Activated CD4-positive, CD25-positive, alpha-beta regulatory T cell treated with anti-CD3 and anti-CD28 coated beads, Interleukin-2, amount 50 U/mL, for 16 hours (primary cell): ENCODE results near the gene TMTC2.

ENCODE experiments used
- DNase-seq: peaks from one replicate; pipeline ENCODE4 v3.0.0-alpha.2; 2020; ENCODE audit warnings: low read depth, low spot score

TMTC2 gene

DNA sequence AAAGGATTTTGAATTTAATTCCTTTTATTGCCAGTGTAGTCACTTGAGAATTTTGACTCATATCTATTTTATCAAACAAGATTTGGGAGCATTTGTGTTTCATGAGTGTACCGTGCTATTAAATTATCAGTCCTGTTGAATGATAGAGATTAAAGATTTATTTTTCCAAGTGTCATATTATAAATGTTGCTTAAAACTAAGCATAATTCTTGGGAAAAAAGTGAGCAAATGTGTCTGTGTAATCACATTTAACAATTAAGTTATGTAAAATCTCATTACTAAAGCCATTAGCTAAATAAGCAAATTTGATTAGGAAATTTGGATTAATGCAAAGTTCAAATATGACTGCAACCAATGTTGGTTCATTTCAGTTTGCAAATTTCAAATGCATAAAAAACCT lies 266.7 kb downstream of the TMTC2 start:
- no peak for DNase-seq

DNA sequence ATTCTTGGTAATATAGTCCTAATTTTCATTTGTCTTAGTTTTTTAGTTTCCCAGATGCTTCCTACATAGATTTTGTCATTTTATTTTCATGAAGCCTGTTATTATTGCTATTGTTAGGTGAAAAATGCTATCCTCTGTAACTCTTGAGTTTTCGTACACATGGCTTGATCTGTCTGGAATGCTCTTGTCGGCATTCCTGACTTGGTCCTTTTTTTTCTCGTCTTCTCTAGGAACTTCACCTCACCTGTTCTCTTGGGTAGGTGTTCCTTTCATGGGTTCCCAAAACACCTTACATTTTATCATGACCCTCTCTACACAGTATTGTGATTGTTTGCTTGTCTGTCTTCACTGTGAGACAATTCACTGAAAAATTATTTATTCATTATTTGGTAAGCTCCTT lies 267.4 kb downstream of the TMTC2 start:
- DNase-seq, result no peak

DNA sequence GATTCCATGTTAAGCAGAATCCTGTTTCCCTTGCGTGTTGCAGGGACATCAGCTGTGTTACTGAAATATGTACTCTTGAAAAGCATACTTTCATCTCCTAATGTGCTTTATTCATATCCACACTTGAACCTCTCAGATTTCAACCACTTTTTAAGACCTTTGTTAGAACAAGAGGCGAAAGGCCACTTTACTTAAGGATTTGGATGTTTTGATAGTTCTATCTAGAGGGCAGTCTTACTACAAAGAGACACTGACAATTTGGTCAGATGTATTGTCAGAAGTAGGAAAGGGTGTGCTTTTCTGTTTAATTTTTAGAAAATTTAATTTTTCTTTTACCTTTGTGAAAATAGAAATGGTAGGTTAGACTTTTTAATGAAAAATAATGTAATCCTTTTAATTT lies 267.9 kb downstream of the TMTC2 start:
- DNase-seq, result no peak

DNA sequence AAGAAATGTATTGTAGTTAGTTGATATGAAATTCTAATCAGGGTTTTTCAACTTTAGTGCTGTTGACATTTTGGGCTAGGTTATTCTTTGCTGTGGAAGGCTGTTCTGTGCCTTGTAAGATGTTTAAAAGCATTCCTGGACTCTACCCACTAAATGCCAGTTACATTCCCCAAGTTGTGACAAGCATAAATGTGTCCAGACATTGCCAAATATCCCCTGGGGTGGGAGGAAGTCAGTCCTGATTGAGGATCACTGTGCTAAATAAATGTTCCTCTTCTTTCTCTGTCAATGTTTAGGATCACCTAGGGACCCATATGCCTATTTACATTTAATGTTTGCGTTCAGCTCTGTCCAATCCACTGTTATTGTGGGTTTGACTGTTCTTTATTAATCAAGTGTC lies 268.3 kb downstream of the TMTC2 start:
- no peak for DNase-seq

DNA sequence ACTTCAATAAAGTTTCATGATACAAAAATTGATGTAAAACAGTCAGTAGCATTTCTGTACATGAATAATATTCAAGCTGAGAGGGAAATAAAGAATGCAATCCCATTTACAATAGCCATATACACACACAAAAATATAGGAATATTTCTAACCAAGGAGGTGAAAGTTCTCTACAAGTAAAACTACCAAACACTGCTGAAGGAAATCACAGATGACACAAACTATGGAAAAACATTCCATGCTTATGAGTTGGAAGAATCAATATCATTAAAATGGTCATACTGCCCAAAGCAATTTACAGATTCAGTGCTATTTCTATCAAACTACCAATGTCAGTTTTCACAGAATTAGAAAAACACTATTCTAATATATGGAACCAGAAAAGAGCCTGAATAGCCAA lies 272.3 kb downstream of the TMTC2 start:
- DNase-seq, result no peak

DNA sequence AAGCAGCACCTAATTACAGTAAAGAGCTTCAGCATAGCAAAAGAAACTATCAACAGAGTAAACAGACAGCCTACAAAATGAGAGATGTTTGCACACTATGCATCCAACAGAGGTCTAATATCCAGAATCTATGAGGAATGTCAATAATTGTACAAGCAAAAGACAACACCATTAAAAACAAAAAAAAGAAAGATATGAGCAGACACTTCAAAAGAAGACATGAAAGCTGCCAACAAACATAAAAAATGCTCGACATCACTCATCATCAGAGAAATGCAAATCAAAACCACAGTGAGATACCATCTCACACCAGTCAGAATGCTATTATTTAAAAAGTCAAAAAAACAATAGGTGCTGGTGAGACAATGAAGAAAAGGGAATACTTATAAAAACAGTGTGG lies 273.1 kb downstream of the TMTC2 start:
- no peak for DNase-seq

DNA sequence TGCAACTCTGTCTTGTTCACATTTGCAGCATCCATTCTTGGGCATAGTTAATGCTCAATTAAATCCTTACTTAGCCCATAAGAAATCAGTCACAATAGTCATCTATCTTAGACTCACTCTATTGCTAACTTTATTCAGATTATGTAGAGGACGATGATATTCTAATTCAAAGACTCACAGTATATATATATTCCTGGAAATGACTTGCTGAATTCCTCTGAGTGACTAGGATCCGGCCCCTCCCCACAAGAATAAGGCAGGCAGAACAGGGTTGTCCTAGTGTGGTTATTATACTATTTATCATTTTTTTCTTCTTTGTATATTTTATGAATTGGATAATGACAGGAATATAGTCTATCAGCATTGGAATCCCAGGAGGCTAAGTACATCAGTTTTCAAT lies 275.1 kb downstream of the TMTC2 start:
- DNase-seq, result no peak

DNA sequence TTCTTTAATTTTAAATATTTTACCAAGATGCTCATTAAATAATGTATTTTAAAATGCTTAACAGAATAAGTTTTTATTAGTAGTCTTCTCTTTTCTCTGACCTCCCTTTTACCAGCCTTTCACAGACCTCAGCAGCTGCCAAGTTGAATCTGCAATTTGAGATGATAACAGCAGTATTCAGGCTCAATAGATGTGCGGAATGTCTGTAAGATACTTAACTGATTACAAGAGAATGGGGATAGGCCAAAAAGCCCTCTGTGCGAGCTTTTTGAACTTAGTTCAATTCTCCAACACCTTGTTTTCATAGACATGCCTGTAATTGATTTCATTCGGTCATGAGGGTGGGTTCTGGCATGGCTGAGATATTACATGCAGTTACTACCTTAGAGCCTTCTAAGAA lies 277.2 kb downstream of the TMTC2 start:
- DNase-seq, result no peak

DNA sequence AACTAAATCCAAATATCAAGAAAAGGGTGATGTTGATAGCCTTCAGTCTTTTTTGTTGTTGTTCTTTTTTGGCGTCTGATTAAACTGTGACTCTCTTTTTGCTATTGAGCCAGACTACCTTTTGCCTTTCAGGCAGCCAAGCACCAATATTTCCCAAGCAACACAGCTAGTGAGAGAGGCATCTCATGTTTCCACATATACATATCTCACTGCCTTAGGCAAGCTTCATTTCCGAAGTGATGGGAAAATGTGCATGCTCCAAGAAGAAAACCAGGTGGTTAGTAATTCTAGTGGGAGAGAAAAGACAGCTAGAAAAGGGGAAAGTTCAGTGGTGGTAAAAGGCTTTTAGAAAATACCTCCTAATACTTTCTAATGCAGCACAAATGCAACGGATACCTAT lies 277.7 kb downstream of the TMTC2 start:
- DNase-seq, result no peak

DNA sequence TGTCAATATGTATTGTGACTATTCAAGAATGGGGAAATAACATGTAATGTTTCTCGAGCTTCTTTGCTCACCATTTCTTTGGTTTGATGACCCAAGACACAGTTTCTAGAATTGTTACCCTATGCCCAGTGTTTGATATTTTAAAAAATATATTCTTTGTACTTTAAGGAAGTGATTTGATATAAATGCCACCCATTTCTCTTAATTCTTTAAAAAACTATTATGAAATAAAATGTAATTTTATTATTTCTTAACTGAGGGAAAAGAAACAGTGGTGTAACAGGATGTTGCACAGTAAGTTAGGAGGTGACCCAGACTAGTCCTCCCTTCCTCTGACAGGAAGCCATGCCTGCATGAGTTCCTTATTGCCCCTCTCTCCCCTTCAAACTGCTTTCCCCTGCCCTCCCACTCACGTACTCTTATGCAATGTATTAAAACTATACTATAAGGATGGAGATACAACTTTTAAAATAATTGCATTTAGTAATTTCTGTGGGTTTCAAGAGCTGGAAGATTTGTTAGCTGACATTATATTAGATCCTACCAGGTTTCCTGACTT lies 279.4 kb downstream of the TMTC2 start:
- DNase-seq, result no peak

DNA sequence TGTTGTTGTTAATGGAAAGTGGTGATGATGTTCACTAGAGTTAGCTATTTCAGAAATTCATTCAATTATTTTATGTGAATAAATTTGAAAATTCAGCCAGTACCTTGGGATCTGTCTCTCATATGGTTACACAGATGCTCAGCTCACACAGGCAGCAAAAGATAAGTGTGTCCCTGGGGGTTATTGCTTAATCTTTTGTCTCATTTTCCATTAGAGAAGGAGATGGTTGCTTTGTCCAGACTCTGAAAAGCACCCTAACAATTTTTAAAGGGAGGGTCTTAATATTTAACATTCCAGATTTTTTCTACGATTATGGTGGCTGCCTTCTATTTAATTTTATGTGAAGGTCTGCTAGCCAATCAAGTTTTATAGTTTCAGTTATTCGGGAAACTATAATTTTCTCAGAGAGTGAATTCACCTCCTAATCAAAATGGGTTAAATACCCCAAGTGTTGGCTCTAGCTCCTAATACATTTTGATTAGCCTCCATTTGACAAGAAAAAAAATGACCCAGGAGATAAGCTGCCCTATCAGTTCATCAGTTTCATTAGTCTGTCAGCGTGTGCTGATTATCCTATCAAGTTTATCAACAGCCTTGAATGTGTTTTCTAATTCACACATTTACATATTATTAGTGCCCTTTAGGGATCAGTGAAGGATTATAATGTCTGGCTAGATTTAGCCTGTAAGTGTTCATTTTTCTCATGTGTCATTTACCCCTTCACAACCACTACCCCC lies 282.1 kb downstream of the TMTC2 start:
- no peak for DNase-seq

DNA sequence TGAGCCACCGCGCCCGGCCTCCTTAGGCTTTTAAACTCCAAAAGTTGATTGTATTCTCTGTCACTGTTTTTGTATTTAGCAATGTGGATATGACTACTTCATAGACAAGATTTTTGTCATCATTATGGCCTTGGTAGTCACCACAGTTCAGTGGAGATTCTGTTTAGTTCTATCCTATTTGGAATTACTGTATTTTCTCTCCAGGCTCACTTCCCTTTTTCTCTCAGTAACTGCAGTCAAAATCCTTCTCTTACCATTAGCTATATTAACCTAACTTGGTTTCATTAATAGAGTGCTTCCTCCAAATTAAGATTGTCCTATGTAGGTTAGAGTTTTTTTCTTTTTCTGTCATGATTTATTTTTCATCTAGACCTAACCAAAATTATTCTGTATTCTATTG lies 283.9 kb downstream of the TMTC2 start:
- DNase-seq, result no peak

DNA sequence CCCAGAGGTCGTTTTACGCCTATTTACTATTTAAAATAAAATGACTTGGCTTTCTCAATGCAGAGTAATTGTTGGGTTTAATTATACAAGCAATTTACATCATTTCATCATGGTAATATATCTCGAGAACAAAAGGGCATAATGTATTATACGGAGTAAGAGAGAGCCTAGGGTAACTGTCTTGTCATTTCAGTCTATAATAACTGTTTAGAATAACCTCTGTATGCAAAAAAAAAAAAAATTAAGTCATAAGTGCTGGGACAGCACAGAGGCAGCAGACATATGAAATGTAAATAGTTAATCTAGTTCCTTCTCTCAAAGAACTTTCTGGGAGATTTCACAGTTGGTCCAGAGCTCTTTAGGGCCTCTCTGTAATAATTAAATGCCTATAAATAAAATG lies 284.9 kb downstream of the TMTC2 start:
- DNase-seq, result no peak

DNA sequence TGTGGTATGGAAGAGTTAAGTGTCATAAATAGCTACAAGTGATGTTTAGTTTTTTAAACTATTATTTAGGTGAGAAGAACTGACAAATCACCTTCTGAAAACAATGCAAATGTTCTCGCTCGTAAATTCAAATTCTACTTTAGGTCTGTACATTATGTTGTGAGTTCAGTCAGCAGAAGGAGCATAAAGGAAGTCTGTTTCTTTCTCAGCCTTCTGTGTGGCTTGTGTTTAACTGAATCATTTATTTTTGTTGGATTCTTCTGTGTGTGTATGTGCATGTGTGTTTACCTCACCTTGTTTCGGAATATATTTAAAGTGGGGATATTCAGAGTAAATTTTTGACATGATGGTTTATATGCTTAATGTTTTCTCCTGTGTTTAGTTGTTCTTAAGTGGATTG lies 285.9 kb downstream of the TMTC2 start:
- DNase-seq, result no peak

DNA sequence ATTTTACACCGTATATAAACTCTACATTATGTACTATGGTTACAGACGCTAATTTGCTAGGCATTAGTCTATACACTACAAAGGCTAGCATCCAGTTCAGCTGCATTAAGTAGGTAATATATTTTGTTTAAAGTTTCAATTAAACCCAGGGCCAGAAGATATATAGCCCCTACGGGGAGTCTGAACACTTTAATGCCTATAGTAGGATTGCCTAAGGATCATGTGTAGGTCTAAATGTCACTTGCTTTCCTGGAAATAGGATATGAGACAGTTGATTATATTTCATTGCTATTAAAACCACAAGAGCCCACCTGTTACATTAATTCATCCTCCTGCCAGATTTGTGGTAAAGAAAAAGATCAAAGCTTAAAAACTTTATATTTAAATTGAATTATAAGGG lies 286.9 kb downstream of the TMTC2 start:
- no peak for DNase-seq

DNA sequence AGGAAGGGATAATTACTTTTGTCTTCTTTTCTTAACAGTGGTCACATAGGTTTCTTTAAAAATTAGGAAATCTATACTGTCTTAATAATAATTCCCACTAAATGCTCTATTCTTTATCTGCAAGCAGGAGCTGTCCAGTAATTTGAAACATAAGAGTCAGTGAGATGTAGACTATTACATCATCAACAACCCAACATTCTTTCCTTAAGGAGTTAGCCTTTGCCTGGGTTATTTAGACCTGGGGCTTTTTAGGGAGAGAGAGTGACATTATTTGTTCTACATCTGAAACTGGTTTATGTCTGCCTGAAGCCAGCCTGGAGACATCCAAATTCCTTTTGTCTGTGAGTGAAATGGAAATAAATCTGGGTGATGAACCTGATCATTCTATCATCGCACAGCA lies 294.4 kb downstream of the TMTC2 start:
- DNase-seq, result no peak

DNA sequence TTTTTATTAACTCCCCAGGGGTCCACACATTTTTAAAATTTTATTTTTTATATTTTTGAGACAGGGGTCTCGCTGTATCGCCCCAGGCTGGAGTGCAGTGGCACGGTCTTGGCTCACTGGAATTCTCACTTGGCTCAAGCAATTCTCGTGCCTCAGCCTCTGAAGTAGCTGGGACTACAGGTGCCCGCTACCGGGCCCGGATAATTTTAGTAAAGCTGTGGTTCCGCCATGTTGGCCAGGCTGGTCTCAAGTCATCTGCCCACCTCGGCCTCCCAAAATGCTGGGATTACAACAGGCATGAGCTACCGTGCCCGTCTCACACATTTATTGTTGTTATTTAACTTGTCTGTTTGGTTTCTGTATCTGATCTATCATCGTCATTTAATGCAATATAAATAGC lies 307.4 kb downstream of the TMTC2 start:
- no peak for DNase-seq

DNA sequence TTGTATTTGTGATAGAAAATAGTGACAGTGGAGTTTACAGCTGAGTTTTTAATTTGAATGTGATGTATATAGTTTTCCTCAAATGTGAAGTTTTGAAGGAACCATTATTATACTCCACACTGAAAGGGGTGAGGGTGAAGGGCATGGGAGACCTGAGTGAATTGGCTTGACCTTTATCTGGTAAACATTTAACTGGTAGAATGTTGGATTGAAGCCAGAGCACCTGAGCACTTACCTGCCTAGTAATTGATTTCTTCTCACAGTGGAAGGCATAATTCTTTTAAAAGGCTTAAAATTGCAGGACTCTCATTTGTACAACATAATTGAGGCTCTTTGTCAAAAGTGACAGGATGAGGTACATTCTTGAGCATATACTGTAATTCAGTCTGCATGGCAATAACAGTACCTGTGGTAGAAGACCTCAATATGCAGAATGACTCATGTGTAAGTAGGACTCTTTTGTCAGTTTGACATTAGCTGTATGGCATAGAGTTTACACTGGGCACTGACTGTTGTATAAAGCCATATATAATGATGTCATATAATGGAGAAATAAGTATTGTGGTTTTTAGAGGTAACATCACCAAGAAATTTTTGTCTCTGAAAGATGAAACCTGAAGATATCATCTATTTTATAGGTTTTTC lies 309.6 kb downstream of the TMTC2 start:
- DNase-seq, result no peak

DNA sequence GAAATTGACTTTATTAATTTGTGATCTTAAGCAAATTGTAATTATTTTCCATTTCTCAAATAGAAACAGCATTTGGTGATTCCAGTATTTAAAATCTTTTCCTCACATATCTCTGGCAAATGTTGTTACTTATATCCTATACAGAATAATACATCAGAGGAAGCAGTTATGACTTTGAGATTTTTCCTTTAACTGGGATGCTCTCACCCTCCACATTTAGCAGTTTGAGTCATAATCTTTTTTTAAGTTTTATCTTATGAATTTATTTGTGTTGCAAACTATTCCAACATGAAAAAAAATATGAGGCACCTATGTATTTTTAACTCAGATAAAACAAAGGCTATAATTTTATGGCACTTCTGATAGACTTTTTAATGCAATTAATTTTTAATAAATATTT lies 311.8 kb downstream of the TMTC2 start:
- no peak for DNase-seq

DNA sequence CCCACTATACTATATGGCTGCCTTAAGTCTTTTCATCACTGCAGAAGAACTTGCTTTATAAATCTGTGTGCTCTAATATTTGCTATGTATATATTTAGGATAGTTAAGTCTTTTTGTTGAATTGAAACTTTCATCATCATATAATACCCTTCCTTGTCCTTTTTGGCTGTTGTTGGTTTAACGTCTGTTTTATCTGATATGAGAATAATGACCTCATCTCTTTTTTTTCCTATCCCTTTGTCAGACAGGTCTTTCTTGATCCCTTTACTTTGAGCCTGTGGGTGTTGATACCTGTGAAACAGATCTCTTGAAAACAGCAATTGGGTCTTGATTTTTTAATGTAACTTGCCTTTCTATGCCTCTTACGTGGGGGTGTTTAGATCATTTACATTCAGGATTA lies 316.3 kb downstream of the TMTC2 start:
- DNase-seq, result no peak

DNA sequence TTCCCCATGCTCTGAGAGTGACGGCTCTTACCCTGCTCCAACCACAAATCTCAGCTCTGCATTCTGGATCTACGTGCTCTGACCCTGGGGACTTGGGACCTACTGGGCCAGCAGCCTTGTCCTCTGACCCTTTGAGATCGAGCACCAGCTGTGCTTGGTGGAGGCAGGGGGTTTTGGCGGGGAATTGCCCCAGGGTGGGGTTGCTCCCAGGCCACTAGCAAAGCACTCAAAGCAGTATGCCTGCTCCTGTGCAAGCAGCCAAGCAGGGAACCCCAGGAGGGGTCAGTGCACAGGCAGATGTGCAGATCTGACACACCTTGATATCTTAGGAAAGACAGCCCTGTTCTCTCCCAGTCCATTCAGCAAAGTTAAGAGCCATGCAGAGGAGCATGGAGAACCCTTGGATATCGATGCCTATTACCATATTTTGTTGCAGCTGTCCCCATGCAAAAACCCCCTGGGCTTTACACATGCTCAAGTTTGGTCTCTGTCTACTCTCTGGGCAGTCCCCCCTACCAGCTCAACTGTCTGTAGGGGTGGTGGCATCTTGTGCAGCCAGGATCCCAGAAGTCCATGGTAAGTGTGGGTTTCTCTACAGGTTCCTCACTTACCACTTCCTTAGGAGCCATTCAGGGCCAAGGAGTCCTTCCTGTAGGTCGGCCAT lies 319.0 kb downstream of the TMTC2 start:
- DNase-seq, result no peak

DNA sequence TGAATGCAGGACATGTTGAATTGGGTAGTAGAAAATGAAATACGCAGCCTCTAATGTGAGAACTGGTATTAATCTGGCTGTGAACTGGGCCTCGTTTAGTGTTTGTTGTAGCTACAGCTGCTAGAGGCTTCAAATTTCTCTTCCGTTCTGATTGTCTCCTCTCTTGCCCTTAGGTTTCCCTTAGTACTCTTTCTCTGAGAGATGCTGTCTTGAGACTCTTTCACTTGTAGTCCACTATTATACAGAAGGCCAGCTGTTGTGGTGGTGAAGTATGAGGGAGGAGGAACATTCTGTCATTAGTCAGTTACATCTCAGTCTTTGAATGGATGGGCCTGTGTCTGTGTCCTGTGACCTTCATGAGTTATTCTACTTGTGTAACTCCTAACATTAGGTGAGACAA lies 322.0 kb downstream of the TMTC2 start:
- no peak for DNase-seq
